Fibroblast of villous mesenchyme (primary cell): Measurements from ENCODE around the gene CPNE4. TPM values are rescaled to one million over a fixed set of nuclear protein-coding genes. Genes with fewer than 3 reads are reported as not detected.

ENCODE experiments used
- DNase-seq: peaks from one replicate; pipeline ENCODE4 v3.0.0-alpha.2; 2010; ENCODE audit warnings: low read depth
- H3K4me3 ChIP-seq: 2 replicates; pipeline ENCODE4 v1.5.1; 2011; ENCODE audit warnings: low read depth, mild to moderate bottlenecking, low read length
- total RNA-seq: library from RNA; depleted of rRNA; stranded (reverse); fragments of >200 nt; gene quantifications from 2 replicates; pipeline ENCODE4 v1.2.3, GENCODE V29; 2012
- TF ChIP-seq, protein P1 (sequence below): IDR thresholded peaks from 2 replicates; pipeline ENCODE4 v1.5.1; 2012; ENCODE audit warnings: low read depth, mild to moderate bottlenecking, low read length; ENCODE audit not compliant: insufficient read depth

CPNE4 gene
- total RNA-seq: not detected in 2 replicates

DNA sequence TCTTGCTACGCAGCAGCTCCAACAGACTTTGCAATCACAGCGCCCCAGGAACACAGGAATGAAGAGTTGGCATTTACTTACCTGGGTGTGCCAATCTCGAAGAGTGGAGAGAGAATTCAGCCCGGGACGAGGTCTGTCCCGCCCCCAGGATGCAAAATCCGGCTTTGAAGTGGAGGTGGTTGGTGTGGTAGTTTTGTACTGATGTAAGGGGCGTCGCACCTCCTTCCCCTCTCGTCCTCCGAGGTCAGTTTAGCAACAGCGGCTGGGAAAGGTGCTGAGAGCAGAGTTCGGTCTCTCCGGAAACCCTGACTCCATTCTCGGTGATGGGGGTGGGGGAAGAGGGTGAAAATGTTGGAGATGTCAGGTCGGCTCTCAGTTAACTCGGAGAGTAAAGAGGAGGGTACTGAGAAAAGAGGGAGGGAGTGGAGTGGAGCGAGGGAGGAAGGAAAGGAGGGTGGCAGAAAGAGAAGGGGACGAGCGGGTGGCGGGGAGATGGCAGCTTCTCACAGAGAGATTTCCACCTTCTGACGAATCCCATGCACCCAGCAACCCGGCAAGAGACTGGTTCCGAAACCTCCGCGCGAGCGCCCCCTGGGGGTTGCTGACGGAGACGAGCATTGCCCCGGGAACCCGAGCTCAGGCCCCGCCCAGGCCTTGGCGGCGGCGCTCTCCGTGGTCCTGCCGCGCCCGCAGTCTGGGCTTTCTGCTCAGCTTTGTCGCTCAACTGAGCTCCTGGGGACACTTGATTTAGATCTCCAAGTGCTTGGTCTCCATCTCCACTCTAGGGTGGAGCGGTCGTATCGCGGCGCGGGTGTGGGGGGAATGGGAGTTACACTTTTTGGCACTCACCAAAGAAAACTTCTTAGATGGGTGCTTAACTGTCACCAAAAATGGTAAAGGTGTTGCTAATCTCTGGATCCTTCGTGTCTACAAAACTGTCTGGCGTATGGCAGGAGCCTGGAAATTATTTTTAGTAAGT lies at the start of gene CPNE4:
Gene CPNE4 (minus strand): TSS at position 529 of the 979 bp plus-strand sequence.
- TF ChIP-seq, protein P1, sequence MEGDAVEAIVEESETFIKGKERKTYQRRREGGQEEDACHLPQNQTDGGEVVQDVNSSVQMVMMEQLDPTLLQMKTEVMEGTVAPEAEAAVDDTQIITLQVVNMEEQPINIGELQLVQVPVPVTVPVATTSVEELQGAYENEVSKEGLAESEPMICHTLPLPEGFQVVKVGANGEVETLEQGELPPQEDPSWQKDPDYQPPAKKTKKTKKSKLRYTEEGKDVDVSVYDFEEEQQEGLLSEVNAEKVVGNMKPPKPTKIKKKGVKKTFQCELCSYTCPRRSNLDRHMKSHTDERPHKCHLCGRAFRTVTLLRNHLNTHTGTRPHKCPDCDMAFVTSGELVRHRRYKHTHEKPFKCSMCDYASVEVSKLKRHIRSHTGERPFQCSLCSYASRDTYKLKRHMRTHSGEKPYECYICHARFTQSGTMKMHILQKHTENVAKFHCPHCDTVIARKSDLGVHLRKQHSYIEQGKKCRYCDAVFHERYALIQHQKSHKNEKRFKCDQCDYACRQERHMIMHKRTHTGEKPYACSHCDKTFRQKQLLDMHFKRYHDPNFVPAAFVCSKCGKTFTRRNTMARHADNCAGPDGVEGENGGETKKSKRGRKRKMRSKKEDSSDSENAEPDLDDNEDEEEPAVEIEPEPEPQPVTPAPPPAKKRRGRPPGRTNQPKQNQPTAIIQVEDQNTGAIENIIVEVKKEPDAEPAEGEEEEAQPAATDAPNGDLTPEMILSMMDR: peak; percentile 82
- no peak within 1 kb of the TSS for H3K4me3 ChIP-seq
- peak; percentile 61 for DNase-seq

DNA sequence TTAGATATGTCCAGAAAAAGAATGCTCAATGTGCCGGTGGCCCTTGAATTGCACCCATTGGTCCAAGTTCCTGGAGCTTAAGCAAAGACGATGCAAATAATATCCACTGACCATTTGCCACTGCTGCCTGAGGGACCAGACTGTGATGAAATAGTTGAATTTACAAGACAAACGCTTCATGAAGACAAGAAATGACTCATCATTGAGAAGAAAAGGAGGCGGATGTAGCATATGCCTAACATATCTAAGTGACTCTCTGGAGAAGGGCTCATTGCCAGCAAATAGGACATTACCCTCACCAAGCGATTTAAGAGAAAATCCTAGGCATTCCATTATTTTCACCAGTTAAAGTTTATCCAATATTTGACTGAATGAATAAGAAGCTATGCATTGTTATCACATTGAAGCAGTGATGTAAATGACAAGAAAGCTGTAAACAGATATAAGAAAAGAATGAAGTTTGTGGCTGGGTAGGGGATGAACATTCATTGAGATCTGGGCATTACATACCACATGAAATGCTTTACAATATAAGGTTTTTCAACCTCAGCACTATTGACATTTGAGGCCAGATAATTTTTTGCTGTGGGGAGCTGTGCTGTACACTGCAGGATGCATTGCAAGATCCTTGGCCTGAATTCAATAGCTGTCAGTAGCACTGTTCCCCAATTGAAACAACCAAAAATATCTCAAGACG lies 48.9 kb upstream of the CPNE4 start:
- no peak for DNase-seq
- TF ChIP-seq, protein P1: no peak
- H3K4me3 ChIP-seq: no peak overlapping the region

DNA sequence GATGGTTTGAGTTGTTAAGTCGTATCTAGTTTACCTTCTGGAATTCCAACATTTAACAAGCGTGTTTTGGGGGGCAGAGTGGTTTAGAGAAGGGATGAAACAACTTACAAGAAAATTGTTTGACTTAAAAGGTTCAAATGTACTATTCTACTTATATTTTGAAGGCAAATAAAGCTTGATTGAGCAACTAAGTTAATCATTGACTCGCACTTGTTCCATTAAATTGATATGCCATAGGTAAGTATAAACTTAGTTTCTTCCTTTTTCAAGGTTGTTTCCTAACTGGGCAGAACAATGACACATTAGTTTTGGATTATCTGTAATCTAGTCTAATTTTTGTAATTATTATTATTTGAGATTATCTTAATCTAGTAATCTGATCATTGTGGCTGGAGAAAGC lies 48.3 kb upstream of the CPNE4 start:
- TF ChIP-seq, protein P1: no peak
- DNase-seq: no peak
- H3K4me3 ChIP-seq: no peak overlapping the region

DNA sequence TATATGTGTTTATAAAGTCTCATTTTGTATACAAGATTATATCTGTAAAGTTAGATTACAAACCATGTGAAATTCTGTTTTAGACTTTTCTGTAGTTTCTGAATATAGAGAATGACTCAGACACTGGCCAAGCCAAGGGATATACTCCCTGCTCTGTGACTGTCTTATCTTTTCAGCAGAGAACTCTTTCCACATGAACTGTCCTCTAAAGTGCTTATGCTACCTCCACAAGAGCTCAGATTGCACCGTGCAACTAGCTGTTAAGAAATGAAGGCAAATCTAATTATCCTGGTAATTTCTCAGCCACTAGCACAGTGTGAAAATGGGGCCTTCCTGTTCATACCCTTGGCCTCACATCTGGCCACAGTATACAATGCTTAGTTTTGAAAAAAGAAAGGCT lies 44.3 kb upstream of the CPNE4 start:
- TF ChIP-seq, protein P1: no peak
- no peak overlapping the region for H3K4me3 ChIP-seq
- no peak for DNase-seq

DNA sequence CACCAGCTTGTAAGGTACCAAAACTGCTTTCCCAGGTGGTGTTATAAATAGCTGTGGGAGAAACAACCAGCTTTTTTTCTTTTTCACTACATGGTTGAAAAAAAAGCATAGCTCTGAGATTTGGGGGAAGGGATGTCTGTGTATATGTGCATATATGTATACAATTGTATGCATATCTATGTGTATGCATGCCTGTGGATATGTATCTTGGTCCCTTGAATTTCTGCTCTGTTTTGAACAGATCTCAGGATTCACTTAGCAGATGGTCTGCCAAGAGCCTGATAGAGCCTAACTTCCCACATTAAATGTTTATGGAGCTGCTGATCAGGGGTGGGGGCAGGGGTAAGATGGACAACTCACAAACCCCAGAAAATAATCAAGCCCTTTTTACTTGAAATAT lies 39.0 kb upstream of the CPNE4 start:
- no peak for DNase-seq
- no peak overlapping the region for H3K4me3 ChIP-seq
- TF ChIP-seq, protein P1: no peak

DNA sequence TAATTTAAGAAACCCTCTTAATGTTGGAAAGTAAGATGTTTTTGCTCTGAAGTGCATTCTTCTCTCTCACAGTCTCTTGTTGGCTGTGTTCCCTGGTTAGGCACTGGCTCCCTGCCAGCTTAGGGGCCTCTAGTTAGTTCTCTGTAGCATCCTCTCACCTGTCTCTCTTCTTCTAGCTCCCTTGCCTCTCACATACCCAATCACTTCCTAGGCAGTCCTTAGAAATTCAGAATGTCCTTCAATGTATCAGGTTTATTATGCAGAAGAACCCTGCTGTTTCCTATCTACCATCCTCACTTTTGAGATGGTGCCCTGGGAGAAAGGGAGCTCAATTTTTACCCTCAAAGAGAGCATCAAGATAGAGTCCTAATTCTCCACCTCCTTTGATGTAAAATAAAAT lies 36.2 kb upstream of the CPNE4 start:
- no peak for DNase-seq
- TF ChIP-seq, protein P1: no peak
- H3K4me3 ChIP-seq: no peak overlapping the region
